Astrocyte (in vitro differentiated cells and primary cell): ENCODE data around the gene VBP1.

ENCODE experiments used
- EZH2 ChIP-seq: IDR thresholded peaks from 2 replicates; pipeline ENCODE4 v1.6.1; 2012; ENCODE audit warnings: mild to moderate bottlenecking, low read length, inconsistent platforms; ENCODE audit not compliant: insufficient read depth
- TF ChIP-seq, protein P1 (sequence below): IDR thresholded peaks from 2 replicates; pipeline ENCODE4 v1.5.1; 2011; ENCODE audit warnings: low read depth, mild to moderate bottlenecking, inconsistent platforms, low read length, moderate library complexity; ENCODE audit not compliant: insufficient read depth

DNA sequence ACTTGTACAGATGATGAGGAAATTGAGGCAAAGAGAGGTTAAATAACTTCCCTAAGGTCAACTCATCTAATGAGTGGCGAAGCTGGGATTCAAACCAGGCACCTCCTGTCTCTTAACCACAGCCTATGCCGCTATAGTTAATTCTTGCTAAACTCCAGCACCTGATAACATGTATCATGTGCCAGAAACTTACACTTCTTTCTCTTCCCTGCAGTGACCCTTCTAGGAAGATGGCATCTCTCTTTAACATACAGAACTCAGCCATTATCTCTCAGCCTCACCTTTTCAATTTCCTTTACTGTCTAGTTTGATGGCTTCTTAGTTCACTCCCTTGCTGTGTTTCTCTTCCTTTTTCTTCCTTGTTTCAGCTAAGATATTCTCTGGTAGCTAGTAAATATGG is 2.5 kb downstream of the VBP1 start:
- TF ChIP-seq, protein P1, sequence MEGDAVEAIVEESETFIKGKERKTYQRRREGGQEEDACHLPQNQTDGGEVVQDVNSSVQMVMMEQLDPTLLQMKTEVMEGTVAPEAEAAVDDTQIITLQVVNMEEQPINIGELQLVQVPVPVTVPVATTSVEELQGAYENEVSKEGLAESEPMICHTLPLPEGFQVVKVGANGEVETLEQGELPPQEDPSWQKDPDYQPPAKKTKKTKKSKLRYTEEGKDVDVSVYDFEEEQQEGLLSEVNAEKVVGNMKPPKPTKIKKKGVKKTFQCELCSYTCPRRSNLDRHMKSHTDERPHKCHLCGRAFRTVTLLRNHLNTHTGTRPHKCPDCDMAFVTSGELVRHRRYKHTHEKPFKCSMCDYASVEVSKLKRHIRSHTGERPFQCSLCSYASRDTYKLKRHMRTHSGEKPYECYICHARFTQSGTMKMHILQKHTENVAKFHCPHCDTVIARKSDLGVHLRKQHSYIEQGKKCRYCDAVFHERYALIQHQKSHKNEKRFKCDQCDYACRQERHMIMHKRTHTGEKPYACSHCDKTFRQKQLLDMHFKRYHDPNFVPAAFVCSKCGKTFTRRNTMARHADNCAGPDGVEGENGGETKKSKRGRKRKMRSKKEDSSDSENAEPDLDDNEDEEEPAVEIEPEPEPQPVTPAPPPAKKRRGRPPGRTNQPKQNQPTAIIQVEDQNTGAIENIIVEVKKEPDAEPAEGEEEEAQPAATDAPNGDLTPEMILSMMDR, result no peak
- TF ChIP-seq EZH2, result no peak
